OCI-LY1 (cell line): Measurements from ENCODE around the gene RNF41.

Source experiments
- CTCF ChIP-seq: fragments of 200-600 bp; sonication (generic), shearing (Covaris generic); IDR thresholded peaks from 2 replicates; pipeline ENCODE4 v1.5.1; 2017; ENCODE audit warnings: mild to moderate bottlenecking, antibody characterized with exemption, low read length, moderate library complexity, mixed read lengths
- EZH2 ChIP-seq: fragments of 200-600 bp; sonication (generic), shearing (Covaris generic); IDR thresholded peaks from 2 replicates; pipeline ENCODE4 v1.8.0; 2017; ENCODE audit warnings: borderline replicate concordance, mixed run types, mild to moderate bottlenecking, antibody characterized with exemption, low read length, moderate library complexity, mixed read lengths

DNA sequence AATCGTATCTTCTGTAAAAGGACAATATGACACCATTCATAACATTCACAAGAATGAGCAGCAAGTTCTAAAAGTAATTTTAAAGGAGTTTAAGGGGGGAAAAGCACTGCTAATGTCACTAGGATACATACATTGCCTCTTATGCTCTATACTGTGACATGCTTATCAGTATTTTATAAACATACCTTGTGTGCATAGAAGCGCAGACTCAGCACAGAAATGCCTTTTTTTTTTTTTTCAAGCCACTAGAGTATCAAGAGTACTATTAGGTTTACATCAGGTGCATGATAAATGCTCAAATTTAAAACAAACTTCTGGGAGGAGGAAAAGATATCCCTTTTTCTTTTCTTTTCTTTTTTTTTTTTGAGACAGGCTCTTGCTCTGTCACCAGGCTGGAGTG lies 18.9 kb downstream of the RNF41 start:
- TF ChIP-seq CTCF (no peak), EZH2 (no peak)
